NCI-H2196 (cell line): ENCODE data around the gene TRIP12.
"Not testable (repeated sequence)": the region's sequence is repeated elsewhere in the genome, so short reads cannot be mapped to it uniquely, and the experiment has no call there.

Experiments used
- DNase-seq: peaks from one replicate; lab custom pipeline; 2025; ENCODE audit not compliant: unreplicated experiment; lab: John Stamatoyannopoulos, UW

The TRIP12 gene

GRCh38 chr2:229779650-229780049 is 142.2 kb downstream of the TRIP12 start:
- no peak for DNase-seq

GRCh38 chr2:229777716-229778115 is 144.1 kb downstream of the TRIP12 start:
- no peak for DNase-seq

- DNase-seq, result no peak
These were observed 146.0 kb downstream of the TRIP12 start for GRCh38 chr2:229775614-229776313.

GRCh38 chr2:229774237-229774636 is 147.6 kb downstream of the TRIP12 start:
- DNase-seq, result no peak

GRCh38 chr2:229768235-229768634 is 153.6 kb downstream of the TRIP12 start:
- DNase-seq, result no peak

- no peak for DNase-seq
These were observed 156.1 kb downstream of the TRIP12 start for GRCh38 chr2:229765721-229766120.

- DNase-seq, result no peak
These were observed 160.1 kb downstream of the TRIP12 start for GRCh38 chr2:229761663-229762062.

- not testable (repeated sequence) for DNase-seq
These were observed 164.3 kb downstream of the TRIP12 start for GRCh38 chr2:229757462-229757861.

GRCh38 chr2:229752970-229753729 is 168.7 kb downstream of the TRIP12 start:
- DNase-seq, result no peak

GRCh38 chr2:229749779-229750178 is 172.0 kb downstream of the TRIP12 start:
- DNase-seq, result no peak

- DNase-seq, result no peak
These were observed 172.9 kb downstream of the TRIP12 start for GRCh38 chr2:229748950-229749349.

- not testable (repeated sequence) for DNase-seq
These were observed 179.1 kb downstream of the TRIP12 start for GRCh38 chr2:229742691-229743090.

GRCh38 chr2:229740279-229740678 is 181.5 kb downstream of the TRIP12 start:
- DNase-seq, result no peak

- DNase-seq, result no peak
These were observed 183.7 kb downstream of the TRIP12 start for GRCh38 chr2:229738024-229738625.

- no peak for DNase-seq
These were observed 187.4 kb downstream of the TRIP12 start for GRCh38 chr2:229734410-229734809.

- DNase-seq, result no peak
These were observed 188.1 kb downstream of the TRIP12 start for GRCh38 chr2:229733611-229734245.

GRCh38 chr2:229732897-229733296 is 188.9 kb downstream of the TRIP12 start:
- no peak for DNase-seq

GRCh38 chr2:229731916-229732315 is 189.9 kb downstream of the TRIP12 start:
- no peak for DNase-seq

- DNase-seq, result no peak
These were observed 190.4 kb downstream of the TRIP12 start for GRCh38 chr2:229731363-229731762.

- no peak for DNase-seq
These were observed 193.4 kb downstream of the TRIP12 start for GRCh38 chr2:229728370-229728769.

GRCh38 chr2:229726643-229727042 is 195.2 kb downstream of the TRIP12 start:
- DNase-seq, result no peak
